ENCODE results near the gene NAA10. TPM values are rescaled to one million over a fixed set of nuclear protein-coding genes. Genes with fewer than 3 reads are reported as not detected.

The NAA10 gene
- total and polyA plus RNA-seq, 3 donors from 2014 or later: 33.9 to 52.8 (median 46.7) TPM

- Histone ChIP-seq H3K4me3 (no peak overlapping the region), H3K27me3 (no peaks in the 10 kb centered on the region), H3K36me3 (ENCODE audit: low read depth, missing control alignments) (no peaks in the 10 kb centered on the region), H3K4me1 (no peaks in the 10 kb centered on the region), H3K9me3 (no peaks in the 10 kb centered on the region), H3K27ac (no peak overlapping the region)
- no peak for TF ChIP-seq CTCF (IDR thresholded peaks at IDR 0.05)
- no peak for TF ChIP-seq POLR2A (IDR thresholded peaks at IDR 0.05)
- intact Hi-C loops (cut with DNase I; ENCODE audit: low total_unique reads): no loop called here
- no peak for DNase-seq
- 40 to 77% methylated on average over 1 to 3 of the region's 3 CpGs for WGBS, 2 donors
These were observed 40.0 kb upstream of the NAA10 start for GRCh38 chrX:153974726-153975286.

GRCh38 chrX:153974003-153974725, 39.3 kb upstream of the NAA10 start:
- DNase-seq: no peak
- no peaks in the 10 kb centered on the region for H3K4me1 ChIP-seq
- 60 to 80% methylated on average over 2 to 14 of the region's 14 CpGs for WGBS, 2 donors
- TF ChIP-seq CTCF (IDR thresholded peaks at IDR 0.05) (no peak), POLR2A (IDR thresholded peaks at IDR 0.05) (no peak)
- no peaks in the 10 kb centered on the region for H3K27me3 ChIP-seq
- intact Hi-C loops (cut with DNase I; ENCODE audit: low total_unique reads): no loop called here
- H3K9me3 ChIP-seq: no peaks in the 10 kb centered on the region
- peak overlapping the region; percentile 81 to 98 for H3K27ac ChIP-seq
- no peaks in the 10 kb centered on the region for H3K36me3 ChIP-seq (ENCODE audit: low read depth, missing control alignments)
- H3K4me3 ChIP-seq: no peak overlapping the region

- TF ChIP-seq POLR2A (IDR thresholded peaks at IDR 0.05) (no peak), CTCF (IDR thresholded peaks at IDR 0.05) (no peak)
- Histone ChIP-seq H3K27ac (peak overlapping the region; percentile 81 to 98), H3K4me1 (peaks cover 4% of the 10 kb centered on the region), H3K9me3 (no peaks in the 10 kb centered on the region), H3K4me3 (peak overlapping the region; percentile 53 to 74), H3K36me3 (ENCODE audit: low read depth, missing control alignments) (no peaks in the 10 kb centered on the region), H3K27me3 (no peaks in the 10 kb centered on the region)
- intact Hi-C loops (cut with DNase I; ENCODE audit: low total_unique reads): no loop called here
- WGBS, 2 donors: 0 to 24% methylated on average over 6 to 19 of the region's 20 CpGs
- no peak for DNase-seq
These were observed 38.5 kb upstream of the NAA10 start for GRCh38 chrX:153973127-153974002.

- DNase-seq: peak; percentile 83
- 0 to 3% methylated on average over 2 to 10 of the region's 103 CpGs for WGBS, 2 donors
- peaks cover 4% of the 10 kb centered on the region for H3K4me1 ChIP-seq
These were observed 37.7 kb upstream of the NAA10 start, which contains the start of gene TMEM187 for GRCh38 chrX:153972368-153973126. Gene TMEM187 (plus strand): TSS chrX:153972754. CDS start chrX:153982063, 9,309 bp downstream.

More at GRCh38 chrX:153972368-153973126, 37.7 kb upstream of the NAA10 start, which contains the start of gene TMEM187:
- intact Hi-C loops (cut with DNase I; ENCODE audit: low total_unique reads): no loop called here
- peak within 1 kb of the TSS; percentile 98 to 99 for H3K27ac ChIP-seq
- TF ChIP-seq POLR2A (IDR thresholded peaks at IDR 0.05) (no peak), CTCF (IDR thresholded peaks at IDR 0.05) (no peak)
- H3K36me3 ChIP-seq (ENCODE audit: low read depth, missing control alignments): no peaks in the 10 kb centered on the region
- no peaks in the 10 kb centered on the region for H3K27me3 ChIP-seq
- H3K4me3 ChIP-seq: peak within 1 kb of the TSS; percentile 74 to 88
- no peaks in the 10 kb centered on the region for H3K9me3 ChIP-seq
